Activated naive CD4-positive, alpha-beta T cell treated with anti-CD3 and anti-CD28 coated beads, Interleukin-2, amount 50 U/mL, for 24 hours (primary cell): ENCODE measurements around the gene CCDC172.
"Not testable (repeated sequence)": the region's sequence is repeated elsewhere in the genome, so short reads cannot be mapped to it uniquely, and the experiment has no call there.

Source experiments
- H3K27ac Mint-ChIP-seq: one replicate; pipeline ENCODE4 v1.8.0; 2021; ENCODE audit warnings: mild to moderate bottlenecking, mixed read lengths
- H3K27me3 Mint-ChIP-seq: one replicate; pipeline ENCODE4 v1.8.0; 2021; ENCODE audit warnings: mixed read lengths
- H3K36me3 Mint-ChIP-seq: one replicate; pipeline ENCODE4 v1.8.0; 2021; ENCODE audit warnings: mixed read lengths
- H3K4me1 Mint-ChIP-seq: one replicate; pipeline ENCODE4 v1.8.0; 2021; ENCODE audit warnings: mixed read lengths
- H3K4me3 Mint-ChIP-seq: one replicate; pipeline ENCODE4 v1.8.0; 2021; ENCODE audit warnings: mild to moderate bottlenecking, mixed read lengths
- H3K9me3 Mint-ChIP-seq: one replicate; pipeline ENCODE4 v1.8.0; 2021; ENCODE audit warnings: mixed read lengths

Gene CCDC172

GRCh38 chr10:116385994-116386809 is 62.0 kb downstream of the CCDC172 start:
- H3K27ac Mint-ChIP-seq = no peak overlapping the region
- H3K36me3 Mint-ChIP-seq = no peaks in the 10 kb centered on the region
- no peaks in the 10 kb centered on the region for H3K9me3 Mint-ChIP-seq
- no peak overlapping the region for H3K4me3 Mint-ChIP-seq
- peaks cover 5% of the 10 kb centered on the region for H3K27me3 Mint-ChIP-seq
- H3K4me1 Mint-ChIP-seq = no peaks in the 10 kb centered on the region

DNA sequence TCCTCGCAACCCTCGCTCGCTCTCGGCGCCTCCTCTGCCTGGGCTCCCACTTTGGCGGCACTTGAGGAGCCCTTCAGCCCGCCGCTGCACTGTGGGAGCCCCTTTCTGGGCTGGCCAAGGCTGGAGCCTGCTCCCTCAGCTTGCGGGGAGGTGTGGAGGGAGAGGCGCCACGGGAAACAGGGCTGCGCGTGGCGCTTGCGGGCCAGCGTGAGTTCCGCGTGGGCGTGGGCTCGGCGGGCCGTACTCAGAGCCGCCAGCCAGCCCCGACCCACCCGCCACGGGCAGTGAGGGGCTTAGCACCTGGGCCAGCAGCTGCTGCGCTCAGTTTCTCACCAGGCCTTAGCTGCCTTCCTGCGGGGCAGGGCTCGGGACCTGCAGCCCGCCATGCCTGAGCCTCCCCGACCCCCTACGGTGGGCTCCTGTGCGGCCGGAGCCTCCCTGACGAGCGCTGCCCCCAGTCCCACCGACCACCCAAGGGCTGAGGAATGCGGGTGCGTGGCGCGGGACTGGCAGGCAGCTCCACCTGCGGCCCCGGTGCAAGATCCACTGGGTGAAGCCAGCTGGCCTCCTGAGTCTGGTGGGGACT is 69.1 kb downstream of the CCDC172 start:
- not testable (repeated sequence) for H3K4me1 Mint-ChIP-seq, H3K36me3 Mint-ChIP-seq, H3K9me3 Mint-ChIP-seq, H3K27ac Mint-ChIP-seq, H3K4me3 Mint-ChIP-seq, H3K27me3 Mint-ChIP-seq

DNA sequence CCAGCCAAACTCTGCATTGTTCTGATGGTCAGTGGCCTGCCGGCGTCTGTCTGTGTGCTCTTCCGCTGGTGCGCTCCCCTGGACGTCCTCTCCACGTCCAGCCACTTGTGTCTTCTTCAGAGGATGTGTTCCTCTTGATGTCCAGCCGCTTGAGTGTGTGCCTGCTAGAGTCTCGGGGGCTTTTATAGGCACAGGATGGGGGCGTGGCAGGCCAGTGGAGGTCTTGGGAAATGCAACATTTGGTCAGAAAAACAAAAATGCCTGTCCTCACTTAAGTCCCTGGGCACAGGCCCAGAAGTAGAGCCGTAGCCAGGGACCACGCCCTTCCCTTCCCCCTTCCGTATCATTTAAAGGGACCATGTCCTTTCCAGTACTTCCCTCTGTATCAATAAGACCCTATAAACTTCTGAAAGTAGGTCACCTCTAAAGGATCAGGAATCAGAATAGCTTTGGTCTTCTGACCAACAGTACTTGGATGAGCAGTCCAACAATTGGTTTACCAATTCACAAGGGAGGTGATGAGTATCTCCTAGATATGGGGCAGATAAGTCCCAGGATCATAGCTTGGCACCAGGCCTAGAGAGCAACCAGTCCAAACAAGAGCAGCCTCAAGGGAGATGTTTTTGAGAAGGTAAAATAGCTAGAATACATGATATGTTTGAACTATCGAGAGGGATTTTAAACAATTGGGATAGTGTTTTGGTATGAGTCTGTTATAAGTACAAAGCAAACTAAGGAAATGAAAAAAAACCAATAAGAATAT is 71.2 kb downstream of the CCDC172 start:
- no peak overlapping the region for H3K4me3 Mint-ChIP-seq
- H3K4me1 Mint-ChIP-seq = no peaks in the 10 kb centered on the region
- no peak overlapping the region for H3K27ac Mint-ChIP-seq
- H3K36me3 Mint-ChIP-seq = no peaks in the 10 kb centered on the region
- peaks cover 2% of the 10 kb centered on the region for H3K27me3 Mint-ChIP-seq
- peaks cover 6% of the 10 kb centered on the region for H3K9me3 Mint-ChIP-seq

DNA sequence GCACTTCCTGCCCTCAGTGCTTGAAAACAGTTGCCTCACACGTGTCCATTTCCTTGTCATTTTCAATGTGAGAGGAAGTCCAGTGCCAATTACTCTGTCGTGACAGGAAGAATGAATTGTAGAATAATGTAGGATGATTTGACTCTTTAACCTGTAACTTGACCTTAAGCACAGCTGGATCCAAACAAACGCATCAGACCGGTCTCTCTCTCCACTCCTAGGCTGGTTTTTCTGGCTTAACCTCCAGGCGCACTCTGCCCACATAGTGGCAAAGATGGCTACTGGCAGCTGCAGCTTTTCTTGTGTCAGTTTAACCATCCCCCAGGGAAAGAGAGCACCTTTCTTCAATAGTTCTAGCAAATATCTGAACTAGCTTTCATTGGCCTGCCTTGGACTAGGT is 74.0 kb downstream of the CCDC172 start:
- Mint-ChIP-seq H3K27me3 (no peaks in the 10 kb centered on the region), H3K4me3 (no peak overlapping the region), H3K27ac (no peak overlapping the region), H3K36me3 (no peaks in the 10 kb centered on the region), H3K9me3 (peaks cover 6% of the 10 kb centered on the region), H3K4me1 (no peaks in the 10 kb centered on the region)

DNA sequence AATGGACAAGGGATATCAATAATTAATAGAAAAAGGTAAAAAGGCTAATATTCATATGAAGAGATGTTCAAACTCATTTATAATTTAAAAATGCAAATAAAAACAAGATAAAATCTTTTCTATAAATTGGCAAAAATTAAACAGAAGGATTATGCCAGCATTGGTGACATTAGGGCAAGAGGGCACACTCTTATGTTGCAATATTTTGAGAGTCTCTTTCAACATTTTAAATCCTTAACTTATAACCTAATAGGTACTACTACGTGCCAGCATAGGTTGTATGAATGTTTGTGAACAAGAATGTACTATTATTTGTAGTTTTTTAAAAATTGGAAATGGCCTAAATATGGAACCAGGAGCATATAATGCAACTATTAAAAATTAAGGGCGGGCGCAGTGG is 78.6 kb downstream of the CCDC172 start:
- no peaks in the 10 kb centered on the region for H3K36me3 Mint-ChIP-seq
- no peaks in the 10 kb centered on the region for H3K4me1 Mint-ChIP-seq
- H3K9me3 Mint-ChIP-seq = peaks cover 5% of the 10 kb centered on the region
- H3K27me3 Mint-ChIP-seq = no peaks in the 10 kb centered on the region
- no peak overlapping the region for H3K4me3 Mint-ChIP-seq
- H3K27ac Mint-ChIP-seq = no peak overlapping the region

DNA sequence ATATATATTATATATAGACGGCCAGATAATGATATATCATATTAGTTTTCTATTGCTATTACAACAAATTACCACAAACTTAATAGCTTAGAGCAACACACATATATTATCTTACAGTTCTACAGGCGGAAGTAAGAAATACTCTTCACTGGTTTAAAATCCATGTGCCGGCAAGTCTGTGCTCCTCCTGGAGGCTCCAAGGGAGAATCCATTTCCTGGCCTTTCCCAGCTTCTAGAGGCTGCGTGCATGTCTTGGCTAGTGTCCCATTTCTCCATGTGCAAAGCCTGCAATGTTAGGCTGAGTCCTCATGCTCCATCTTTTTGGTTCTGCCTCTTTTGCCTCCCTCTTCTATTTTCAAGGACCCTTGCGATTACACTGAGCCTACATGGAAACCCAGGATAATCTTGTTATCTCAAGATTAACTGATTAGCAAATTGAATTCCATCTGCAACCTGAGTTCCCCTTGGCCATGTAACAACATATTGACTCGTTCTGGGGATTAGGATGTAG is 79.5 kb downstream of the CCDC172 start:
- peaks cover 6% of the 10 kb centered on the region for H3K9me3 Mint-ChIP-seq

DNA sequence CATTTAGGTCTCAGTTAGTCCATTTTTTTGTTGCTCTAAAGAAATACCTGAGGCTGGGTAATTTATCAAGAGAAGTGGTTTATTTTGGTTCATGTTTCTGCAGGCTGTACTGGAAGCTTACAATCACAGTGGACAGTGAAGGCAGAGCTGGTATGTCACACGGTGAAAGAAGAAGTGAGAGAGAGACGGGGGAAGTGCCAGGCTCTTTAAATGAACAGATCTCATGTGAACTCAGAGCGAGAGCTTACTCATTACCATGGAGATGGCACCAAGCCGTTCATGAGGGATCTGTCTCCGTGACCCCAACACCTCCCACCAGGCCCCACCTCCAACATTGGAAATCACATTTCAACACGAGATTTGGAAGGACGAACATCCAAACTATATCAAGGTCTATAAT is 84.5 kb downstream of the CCDC172 start:
- no peaks in the 10 kb centered on the region for H3K27me3 Mint-ChIP-seq

More for the DNA sequence above, 79.5 kb downstream of the CCDC172 start:
- Mint-ChIP-seq H3K27ac (no peak overlapping the region), H3K4me3 (no peak overlapping the region), H3K4me1 (no peaks in the 10 kb centered on the region), H3K36me3 (no peaks in the 10 kb centered on the region), H3K27me3 (no peaks in the 10 kb centered on the region)

DNA sequence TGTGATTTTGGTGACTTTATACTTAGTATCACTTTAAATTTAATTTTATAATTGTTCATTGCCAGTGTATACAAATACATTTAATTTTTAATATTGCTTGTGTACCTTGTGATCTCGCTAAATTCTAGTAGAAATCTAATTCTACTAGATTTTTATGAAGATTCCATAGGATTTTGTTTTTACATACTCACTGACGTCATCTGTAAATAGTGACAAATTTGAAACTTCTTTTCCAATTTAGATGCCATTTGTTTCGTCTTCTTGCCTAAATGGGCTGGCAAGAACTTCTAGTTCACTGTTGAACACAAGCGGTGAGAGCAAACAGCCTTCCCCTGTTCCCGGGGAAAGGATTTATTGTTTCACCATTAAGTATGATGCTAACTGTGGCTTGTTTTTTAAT is 86.1 kb downstream of the CCDC172 start:
- Mint-ChIP-seq H3K36me3 (no peaks in the 10 kb centered on the region), H3K9me3 (peaks cover 6% of the 10 kb centered on the region), H3K27ac (no peak overlapping the region), H3K4me3 (no peak overlapping the region), H3K4me1 (no peaks in the 10 kb centered on the region), H3K27me3 (no peaks in the 10 kb centered on the region)

More for the DNA sequence above, 84.5 kb downstream of the CCDC172 start:
- Mint-ChIP-seq H3K36me3 (no peaks in the 10 kb centered on the region), H3K9me3 (peaks cover 6% of the 10 kb centered on the region), H3K4me1 (no peaks in the 10 kb centered on the region), H3K4me3 (no peak overlapping the region), H3K27ac (no peak overlapping the region)

- no peak overlapping the region for H3K4me3 Mint-ChIP-seq
- no peaks in the 10 kb centered on the region for H3K36me3 Mint-ChIP-seq
- H3K4me1 Mint-ChIP-seq = no peaks in the 10 kb centered on the region
- no peaks in the 10 kb centered on the region for H3K9me3 Mint-ChIP-seq
- peaks cover 1% of the 10 kb centered on the region for H3K27me3 Mint-ChIP-seq
- H3K27ac Mint-ChIP-seq = no peak overlapping the region
Measured at GRCh38 chr10:116417821-116418220, 93.6 kb downstream of the CCDC172 start.

GRCh38 chr10:116418389-116418788 is 94.1 kb downstream of the CCDC172 start:
- H3K4me1 Mint-ChIP-seq = no peaks in the 10 kb centered on the region
- no peak overlapping the region for H3K27ac Mint-ChIP-seq
- H3K9me3 Mint-ChIP-seq = no peaks in the 10 kb centered on the region
- H3K27me3 Mint-ChIP-seq = peaks cover 1% of the 10 kb centered on the region
- no peak overlapping the region for H3K4me3 Mint-ChIP-seq
- H3K36me3 Mint-ChIP-seq = no peaks in the 10 kb centered on the region

- no peaks in the 10 kb centered on the region for H3K9me3 Mint-ChIP-seq
- H3K27me3 Mint-ChIP-seq = peaks cover 1% of the 10 kb centered on the region
- H3K4me1 Mint-ChIP-seq = no peaks in the 10 kb centered on the region
- H3K36me3 Mint-ChIP-seq = no peaks in the 10 kb centered on the region
- no peak overlapping the region for H3K4me3 Mint-ChIP-seq
- no peak overlapping the region for H3K27ac Mint-ChIP-seq
Measured at GRCh38 chr10:116421815-116422214, 97.6 kb downstream of the CCDC172 start.

- Mint-ChIP-seq H3K36me3 (no peaks in the 10 kb centered on the region), H3K4me3 (no peak within 1 kb of the TSS), H3K27me3 (no peaks in the 10 kb centered on the region), H3K4me1 (no peaks in the 10 kb centered on the region), H3K9me3 (no peaks in the 10 kb centered on the region), H3K27ac (no peak within 1 kb of the TSS)
Measured at GRCh38 chr10:116427671-116428070, 103.4 kb downstream of the CCDC172 start, which contains the start of gene PNLIPRP3. Gene PNLIPRP3, plus strand, starts transcription at chr10:116427847. Its CDS starts 166 bp downstream, at chr10:116428013.

GRCh38 chr10:116429288-116429977 is 105.2 kb downstream of the CCDC172 start:
- no peaks in the 10 kb centered on the region for H3K36me3 Mint-ChIP-seq
- no peaks in the 10 kb centered on the region for H3K9me3 Mint-ChIP-seq
- no peaks in the 10 kb centered on the region for H3K4me1 Mint-ChIP-seq
- H3K4me3 Mint-ChIP-seq = no peak overlapping the region
- no peak overlapping the region for H3K27ac Mint-ChIP-seq
- H3K27me3 Mint-ChIP-seq = peaks cover 2% of the 10 kb centered on the region
